NB4 (cell line): ENCODE measurements around the gene MALL.

Source experiments
- DNase-seq: peaks from one replicate; pipeline ENCODE4 v3.0.0; 2010; ENCODE audit warnings: low read depth
- H3K4me3 ChIP-seq: one replicate; pipeline ENCODE4 v1.5.1; 2011; ENCODE audit warnings: mild to moderate bottlenecking, low read depth, low read length, moderate library complexity
- CTCF ChIP-seq: IDR thresholded peaks from one replicate; pipeline ENCODE4 v1.5.1; 2012; ENCODE audit warnings: low read depth, low read length
- MYC ChIP-seq: IDR thresholded peaks from 2 replicates; pipeline ENCODE4 v1.6.1; 2011; ENCODE audit warnings: low read depth, low read length
- POLR2A ChIP-seq: IDR thresholded peaks from 2 replicates; pipeline ENCODE4 v1.6.1; 2011; ENCODE audit warnings: mild to moderate bottlenecking; ENCODE audit not compliant: insufficient read length; ENCODE audit errors: extremely low read depth
- TF ChIP-seq, protein P1 (sequence below): IDR thresholded peaks from 2 replicates; pipeline ENCODE4 v1.6.1; 2011; ENCODE audit warnings: low read depth, low read length

Gene MALL

DNA sequence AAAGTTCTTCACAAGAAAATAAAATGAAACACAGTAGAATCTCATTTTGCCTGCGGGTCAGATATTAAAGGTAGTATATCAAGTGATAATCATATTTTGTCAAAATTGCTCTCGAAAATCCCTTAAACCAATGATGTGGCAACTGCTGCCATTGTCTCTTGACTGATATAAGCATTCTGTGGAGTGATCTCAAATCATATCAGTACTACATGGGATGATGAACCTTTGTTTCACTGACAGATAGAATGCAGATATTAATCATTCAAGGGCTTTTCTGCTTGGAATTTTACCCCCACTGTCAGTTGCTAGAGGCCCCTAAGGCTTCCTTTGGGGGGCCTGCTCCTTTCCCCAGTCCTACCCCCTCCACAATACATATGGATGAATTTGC, 31.3 kb upstream of the MALL start:
- no peak for DNase-seq
- no peak overlapping the region for H3K4me3 ChIP-seq
- TF ChIP-seq MYC: no peak
- no peak for TF ChIP-seq POLR2A
- TF ChIP-seq CTCF: no peak
- TF ChIP-seq, protein P1, sequence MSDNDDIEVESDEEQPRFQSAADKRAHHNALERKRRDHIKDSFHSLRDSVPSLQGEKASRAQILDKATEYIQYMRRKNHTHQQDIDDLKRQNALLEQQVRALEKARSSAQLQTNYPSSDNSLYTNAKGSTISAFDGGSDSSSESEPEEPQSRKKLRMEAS: no peak

GRCh38 chr2:110146183-110146944, 30.7 kb upstream of the MALL start:
- no peak overlapping the region for H3K4me3 ChIP-seq
- TF ChIP-seq MYC: no peak
- no peak for TF ChIP-seq CTCF
- no peak for TF ChIP-seq POLR2A
- TF ChIP-seq, protein P1: no peak
- DNase-seq: no peak

DNA sequence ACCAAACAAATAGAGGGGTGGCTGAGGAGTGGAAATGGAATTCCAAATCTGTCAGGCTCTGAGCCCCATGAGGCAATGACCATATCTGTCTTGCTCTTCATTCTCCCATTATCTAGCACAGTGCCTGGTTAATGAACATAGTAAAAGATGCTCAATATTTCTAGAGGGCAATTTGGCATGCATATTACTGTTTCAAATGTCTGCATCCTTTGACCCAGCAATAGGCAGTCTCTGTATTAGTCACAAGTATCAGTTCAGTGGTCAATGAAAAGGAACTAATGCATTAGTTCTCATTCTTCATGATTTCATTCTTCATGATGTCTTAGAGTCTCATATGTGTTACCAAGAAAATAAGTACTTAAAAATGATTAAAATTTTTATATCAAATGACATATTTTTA, 28.4 kb upstream of the MALL start:
- TF ChIP-seq MYC (no peak), CTCF (no peak), POLR2A (no peak)
- TF ChIP-seq, protein P1: no peak
- DNase-seq: no peak
- H3K4me3 ChIP-seq: no peak overlapping the region

GRCh38 chr2:110140401-110140800, 24.8 kb upstream of the MALL start:
- TF ChIP-seq POLR2A: no peak

DNA sequence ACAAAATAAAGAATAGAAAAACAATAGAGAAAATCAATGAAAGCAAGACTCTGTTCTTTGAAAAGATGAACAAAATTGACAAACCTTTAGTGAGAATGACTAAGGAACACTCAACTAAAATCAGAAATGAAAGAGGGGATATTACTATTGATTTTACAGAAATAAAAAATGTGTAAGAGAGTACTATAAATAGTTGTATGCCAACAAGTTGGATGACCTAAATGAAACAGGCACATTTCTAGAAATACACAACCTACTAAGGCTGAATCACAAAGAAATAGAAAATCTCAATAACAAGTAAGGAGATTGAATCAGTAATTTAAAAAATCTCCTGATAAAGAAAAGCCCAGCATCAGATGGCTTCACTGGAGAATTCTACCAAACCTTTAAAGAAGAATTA, 18.4 kb upstream of the MALL start:
- no peak overlapping the region for H3K4me3 ChIP-seq
- TF ChIP-seq CTCF: no peak
- TF ChIP-seq, protein P1: no peak
- no peak for DNase-seq

More at GRCh38 chr2:110140401-110140800, 24.8 kb upstream of the MALL start:
- no peak overlapping the region for H3K4me3 ChIP-seq
- DNase-seq: no peak

DNA sequence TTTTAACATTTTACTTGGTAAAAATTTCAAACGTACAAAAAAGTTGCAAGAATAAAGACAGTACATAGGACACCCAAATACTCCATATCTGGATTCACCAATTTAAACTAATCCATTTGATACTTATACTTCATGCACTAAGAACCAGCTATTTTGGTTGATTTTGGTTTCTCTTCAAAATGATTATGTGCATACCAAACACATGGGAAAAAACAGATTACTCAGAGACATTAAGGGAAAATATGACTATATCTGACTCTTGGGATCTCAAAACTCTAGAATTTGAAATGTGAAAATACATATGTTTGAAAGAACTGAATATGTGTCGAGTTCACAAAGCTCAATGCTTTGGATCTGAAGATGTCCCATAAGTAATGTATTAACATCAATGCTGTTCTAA, 15.5 kb upstream of the MALL start:
- no peak overlapping the region for H3K4me3 ChIP-seq
- DNase-seq: no peak
- no peak for TF ChIP-seq MYC
- no peak for TF ChIP-seq CTCF
- no peak for TF ChIP-seq POLR2A
- TF ChIP-seq, protein P1: no peak
